Stimulated activated CD8-positive, alpha-beta memory T cell treated with anti-CD3 and anti-CD28 coated beads, Interleukin-15, amount 100 ng/mL, for 1 hour (primary cell): ENCODE measurements around the gene SOX10.
"Not testable (repeated sequence)": the region's sequence is repeated elsewhere in the genome, so short reads cannot be mapped to it uniquely, and the experiment has no call there.

Experiments
- DNase-seq: peaks from one replicate; pipeline ENCODE4 v3.0.0-alpha.2; 2020; ENCODE audit warnings: low read depth

SOX10 gene

GRCh38 chr22:37959231-37959825 lies 25.0 kb downstream of the SOX10 start:
- DNase-seq = no peak

- DNase-seq = no peak
Observed at GRCh38 chr22:37957232-37957631, 27.1 kb downstream of the SOX10 start.

GRCh38 chr22:37955825-37956397 lies 28.4 kb downstream of the SOX10 start:
- not testable (repeated sequence) for DNase-seq

- no peak for DNase-seq
Observed at GRCh38 chr22:37954686-37955085, 29.7 kb downstream of the SOX10 start.

GRCh38 chr22:37953437-37954179 lies 30.7 kb downstream of the SOX10 start, which contains the start of the genes C22orf23 and POLR2F:
C22orf23 (minus strand) TSS chr22:37953601; CDS start chr22:37953149, 452 bp downstream.
POLR2F (plus strand) TSS chr22:37953699; CDS start chr22:37953788, 89 bp downstream.
- peak; percentile 93 for DNase-seq

- no peak for DNase-seq
Observed at GRCh38 chr22:37953062-37953436, 31.3 kb downstream of the SOX10 start.

- DNase-seq = not testable (repeated sequence)
Observed at GRCh38 chr22:37952629-37953028, 31.7 kb downstream of the SOX10 start.

GRCh38 chr22:37951305-37951704 lies 33.0 kb downstream of the SOX10 start:
- no peak for DNase-seq

- not testable (repeated sequence) for DNase-seq
Observed at GRCh38 chr22:37947142-37947795, 37.1 kb downstream of the SOX10 start.

GRCh38 chr22:37944423-37944822 lies 39.9 kb downstream of the SOX10 start:
- DNase-seq = not testable (repeated sequence)

GRCh38 chr22:37943825-37944198 lies 40.5 kb downstream of the SOX10 start:
- DNase-seq = no peak

GRCh38 chr22:37943136-37943824 lies 41.1 kb downstream of the SOX10 start:
- no peak for DNase-seq

GRCh38 chr22:37942133-37942532 lies 42.2 kb downstream of the SOX10 start:
- DNase-seq = no peak

- no peak for DNase-seq
Observed at GRCh38 chr22:37940698-37941376, 43.5 kb downstream of the SOX10 start.

- peak; percentile 53 for DNase-seq
Observed at GRCh38 chr22:37933711-37934376, 50.5 kb downstream of the SOX10 start.

- DNase-seq = no peak
Observed at GRCh38 chr22:37932821-37933578, 51.4 kb downstream of the SOX10 start.

- DNase-seq = no peak
Observed at GRCh38 chr22:37932401-37932800, 52.0 kb downstream of the SOX10 start.

GRCh38 chr22:37931893-37932389 lies 52.4 kb downstream of the SOX10 start:
- no peak for DNase-seq

- DNase-seq = no peak
Observed at GRCh38 chr22:37930952-37931440, 53.4 kb downstream of the SOX10 start.
